Transverse colon (tissue), 4 donors: ENCODE results near the gene VAMP5.
A peak's percentile ranks its signal among the peaks of the same experiment; 100 is the strongest.

ENCODE experiments used
- CTCF ChIP-seq, 5 experiments: fragments of 200-600 bp in 3 of 5; fragments of 450-650 bp in 2 of 5; sonication (generic) in 3 of 5; IDR thresholded peaks; 1 replicate in 2 of 5; 2 replicates in 3 of 5; pipeline ENCODE4 v1.5.1; 2016 to 2017; ENCODE audit warnings: antibody characterized with exemption in 5 of 5, inconsistent platforms in 3 of 5, mild to moderate bottlenecking in 2 of 5, moderate library complexity in 1 of 5
- POLR2AphosphoS5 ChIP-seq, 3 donors: sonication (generic); formaldehyde crosslinking; IDR thresholded peaks; one replicate each; pipeline ENCODE4 v1.6.1; 2016; ENCODE audit warnings: antibody characterized with exemption in 3 of 3

GRCh38 chr2:85584857-85585780 lies 888 bp downstream of the VAMP5 start:
- TF ChIP-seq CTCF (IDR thresholded peaks at IDR 0.05) (no peak), POLR2AphosphoS5 (IDR thresholded peaks at IDR 0.05) (peak; percentile 16 to 75 (median 42))
